Natural killer cell (primary cell): ENCODE results near the gene ZC3H7B. TPM values are rescaled to one million over a fixed set of nuclear protein-coding genes. Genes with fewer than 3 reads are reported as not detected.

Experiments
- ATAC-seq, 3 donors: fragments of 150-1000 bp in 2 of 3; fragments of 200-7000 bp in 1 of 3; cut with Tn5 transposase; 1 replicate in 1 of 3; 2 replicates in 2 of 3; pipeline ENCODE4 v1.10.0; 2021; ENCODE audit warnings: mild to moderate bottlenecking in 2 of 3, moderate library complexity in 2 of 3
- DNase-seq, 2 donors: peaks; one replicate each; pipeline versions ENCODE4 v3.0.0 to v3.0.0-alpha.2; 2013 to 2021; ENCODE audit warnings: mixed read lengths in 1 of 2
- H3K27ac ChIP-seq: one replicate; pipeline ENCODE4 v1.5.1; 2013; ENCODE audit warnings: mild to moderate bottlenecking, low read length
- H3K27me3 ChIP-seq: one replicate; pipeline ENCODE4 v1.6.1; 2013; ENCODE audit warnings: low read length; ENCODE audit not compliant: control insufficient read depth, insufficient read depth
- H3K36me3 ChIP-seq: one replicate; pipeline ENCODE4 v1.6.1; 2013; ENCODE audit warnings: low read length; ENCODE audit not compliant: control insufficient read depth, insufficient read depth
- H3K4me1 ChIP-seq: one replicate; pipeline ENCODE4 v1.6.1; 2013; ENCODE audit warnings: low read length; ENCODE audit not compliant: control insufficient read depth, insufficient read depth
- H3K4me3 ChIP-seq: one replicate; pipeline ENCODE4 v1.5.1; 2013; ENCODE audit warnings: low read length
- H3K9me3 ChIP-seq: one replicate; pipeline ENCODE4 v1.6.1; 2013; ENCODE audit warnings: low read length; ENCODE audit not compliant: control insufficient read depth, insufficient read depth
- H3K27ac Mint-ChIP-seq, 2 donors: one replicate each; pipeline ENCODE4 v1.8.0; 2022; ENCODE audit warnings: mild to moderate bottlenecking in 2 of 2, mixed read lengths in 2 of 2, moderate library complexity in 1 of 2
- H3K27me3 Mint-ChIP-seq, 2 donors: one replicate each; pipeline ENCODE4 v1.8.0; 2022; ENCODE audit warnings: low read depth in 2 of 2, mixed read lengths in 2 of 2
- H3K36me3 Mint-ChIP-seq: one replicate; pipeline ENCODE4 v1.8.0; 2022; ENCODE audit warnings: mixed read lengths
- H3K4me1 Mint-ChIP-seq, 2 donors: one replicate each; pipeline ENCODE4 v1.8.0; 2022; ENCODE audit warnings: mixed read lengths in 2 of 2
- H3K4me3 Mint-ChIP-seq: one replicate; pipeline ENCODE4 v1.8.0; 2022; ENCODE audit warnings: mild to moderate bottlenecking, moderate library complexity, mixed read lengths
- H3K9me3 Mint-ChIP-seq, 2 donors: one replicate each; pipeline ENCODE4 v1.8.0; 2022; ENCODE audit warnings: mixed read lengths in 2 of 2
- WGBS: methylation state at CpG from one replicate; pipeline ENCODE4 v1.1.7; 2013; ENCODE audit warnings: missing lambda C conversion rate; ENCODE audit not compliant: insufficient coverage; 5-methylcytosine and 5-hydroxymethylcytosine counted together
- intact Hi-C: fragments of 100-400 bp; cut with micrococcal nuclease; formaldehyde crosslinking; loops from one replicate; pipeline ENCODE4 v1.14.2; 2022
- total RNA-seq, 4 donors: library from RNA; stranded (reverse); fragments of 120-200 nt in 1 of 4; gene quantifications; one replicate each; pipeline versions ENCODE4 v1.2.3 to v1.2.4, GENCODE V29; 2013 to 2022
- TF ChIP-seq, protein P1 (sequence below): fragments of 200-600 bp; IDR thresholded peaks from one replicate; pipeline ENCODE4 v1.8.0; 2022; ENCODE audit warnings: antibody characterized with exemption

Gene ZC3H7B
- total RNA-seq, 3 donors from 2014 or later (not counting 1 experiment from before 2014, with no cell fraction given), result 33.9 to 40.3 (median 38.3) TPM

- 78% methylated on average over 2 of the region's 3 CpGs for WGBS
- H3K9me3 ChIP-seq, result no peaks in the 10 kb centered on the region
- H3K27ac ChIP-seq, result no peak overlapping the region
- H3K36me3 ChIP-seq, result no peaks in the 10 kb centered on the region
- intact Hi-C loops, result no loop called here
- TF ChIP-seq, protein P1, sequence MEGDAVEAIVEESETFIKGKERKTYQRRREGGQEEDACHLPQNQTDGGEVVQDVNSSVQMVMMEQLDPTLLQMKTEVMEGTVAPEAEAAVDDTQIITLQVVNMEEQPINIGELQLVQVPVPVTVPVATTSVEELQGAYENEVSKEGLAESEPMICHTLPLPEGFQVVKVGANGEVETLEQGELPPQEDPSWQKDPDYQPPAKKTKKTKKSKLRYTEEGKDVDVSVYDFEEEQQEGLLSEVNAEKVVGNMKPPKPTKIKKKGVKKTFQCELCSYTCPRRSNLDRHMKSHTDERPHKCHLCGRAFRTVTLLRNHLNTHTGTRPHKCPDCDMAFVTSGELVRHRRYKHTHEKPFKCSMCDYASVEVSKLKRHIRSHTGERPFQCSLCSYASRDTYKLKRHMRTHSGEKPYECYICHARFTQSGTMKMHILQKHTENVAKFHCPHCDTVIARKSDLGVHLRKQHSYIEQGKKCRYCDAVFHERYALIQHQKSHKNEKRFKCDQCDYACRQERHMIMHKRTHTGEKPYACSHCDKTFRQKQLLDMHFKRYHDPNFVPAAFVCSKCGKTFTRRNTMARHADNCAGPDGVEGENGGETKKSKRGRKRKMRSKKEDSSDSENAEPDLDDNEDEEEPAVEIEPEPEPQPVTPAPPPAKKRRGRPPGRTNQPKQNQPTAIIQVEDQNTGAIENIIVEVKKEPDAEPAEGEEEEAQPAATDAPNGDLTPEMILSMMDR, result no peak
- H3K4me3 ChIP-seq, result no peak overlapping the region
- H3K4me3 Mint-ChIP-seq, result no peak overlapping the region
- H3K27ac Mint-ChIP-seq, result no peak overlapping the region
- no peaks in the 10 kb centered on the region for H3K27me3 ChIP-seq
- no peaks in the 10 kb centered on the region for H3K36me3 Mint-ChIP-seq
- no peaks in the 10 kb centered on the region for H3K4me1 ChIP-seq
- ATAC-seq (no peak), DNase-seq (no peak)
- no peaks in the 10 kb centered on the region for H3K9me3 Mint-ChIP-seq
- H3K4me1 Mint-ChIP-seq, result no peaks in the 10 kb centered on the region
- H3K27me3 Mint-ChIP-seq, result peaks cover 7% of the 10 kb centered on the region in 2 donors
Observed at GRCh38 chr22:41369424-41369745, 68.1 kb downstream of the ZC3H7B start.

DNA sequence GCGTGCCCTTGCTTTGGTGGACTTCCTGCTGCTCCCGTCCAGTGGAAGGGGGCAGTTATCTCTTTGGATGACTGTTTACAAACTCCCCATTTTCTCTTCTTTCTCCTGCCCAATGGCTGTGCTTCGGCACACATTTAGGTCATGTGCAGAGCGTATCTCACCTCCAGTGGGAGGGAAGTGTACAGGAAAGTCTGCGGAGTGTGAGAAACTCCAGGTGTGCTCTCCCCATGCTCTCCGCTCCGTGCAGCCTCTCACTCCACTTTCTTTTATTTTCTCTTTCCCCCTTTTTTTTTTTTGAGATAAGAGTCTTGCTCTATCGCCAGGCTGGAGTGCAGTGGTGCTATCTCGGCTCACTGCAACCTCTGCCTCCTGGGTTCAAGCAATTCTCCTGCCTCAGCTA lies 68.5 kb downstream of the ZC3H7B start:
- ATAC-seq (no peak), DNase-seq (no peak)
- Mint-ChIP-seq H3K4me1 (no peaks in the 10 kb centered on the region), H3K4me3 (no peak overlapping the region), H3K27ac (no peak overlapping the region), H3K9me3 (no peaks in the 10 kb centered on the region), H3K27me3 (peaks cover 7% of the 10 kb centered on the region in 2 donors), H3K36me3 (no peaks in the 10 kb centered on the region)
- Histone ChIP-seq H3K36me3 (no peaks in the 10 kb centered on the region), H3K4me1 (no peaks in the 10 kb centered on the region), H3K4me3 (no peak overlapping the region), H3K9me3 (no peaks in the 10 kb centered on the region), H3K27me3 (no peaks in the 10 kb centered on the region), H3K27ac (no peak overlapping the region)
- WGBS, result 90% methylated on average over 9 of the region's 9 CpGs
- TF ChIP-seq, protein P1, result no peak
- intact Hi-C loops, result no loop called here

DNA sequence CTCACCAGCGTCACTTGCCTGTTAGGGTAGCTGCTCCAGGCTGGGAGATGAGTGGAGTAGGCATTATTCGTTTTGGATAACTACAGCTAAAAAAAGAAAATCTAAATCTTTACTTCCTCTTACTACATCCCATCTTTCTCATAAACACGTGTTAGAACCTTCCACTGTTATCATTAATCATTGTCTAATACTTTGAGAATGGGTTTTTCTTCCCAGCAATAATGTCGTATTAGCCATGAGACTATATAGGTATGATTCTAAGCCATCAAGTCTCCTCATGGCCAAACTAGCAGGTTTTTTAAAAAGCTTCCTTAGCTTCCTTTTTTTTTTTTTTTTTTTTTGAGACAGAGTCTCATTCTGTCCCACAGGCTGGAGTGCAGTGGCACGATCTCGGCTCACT lies 76.5 kb downstream of the ZC3H7B start:
- peaks cover 0 to 11% of the 10 kb centered on the region in 2 donors for H3K4me1 Mint-ChIP-seq

GRCh38 chr22:41380993-41381328 lies 79.6 kb downstream of the ZC3H7B start:
- peaks cover 20% of the 10 kb centered on the region for H3K4me1 ChIP-seq
- H3K27ac ChIP-seq, result peak overlapping the region; percentile 91
- peak; percentile 1 to 6 (median 4) for ATAC-seq
- H3K9me3 ChIP-seq, result no peaks in the 10 kb centered on the region
- H3K4me3 ChIP-seq, result peak overlapping the region; percentile 52
- TF ChIP-seq, protein P1, result no peak
- H3K27me3 ChIP-seq, result no peaks in the 10 kb centered on the region
- no peak for DNase-seq
- intact Hi-C loops, result loop anchor here (1.0 kb wide), 1 partner anchor 96 kb away; no protein-coding TSS in a partner anchor
- no peaks in the 10 kb centered on the region for H3K36me3 ChIP-seq
- WGBS, result 5% methylated on average over 21 of the region's 22 CpGs
- no peaks in the 10 kb centered on the region for H3K36me3 Mint-ChIP-seq
- H3K4me1 Mint-ChIP-seq, result peaks cover 0 to 13% of the 10 kb centered on the region in 2 donors
- H3K9me3 Mint-ChIP-seq, result no peaks in the 10 kb centered on the region
- H3K27ac Mint-ChIP-seq, result peak overlapping the region; percentile 94 to 98
- H3K4me3 Mint-ChIP-seq, result peak overlapping the region; percentile 94
- H3K27me3 Mint-ChIP-seq, result no peaks in the 10 kb centered on the region

More for the DNA sequence above, 76.5 kb downstream of the ZC3H7B start:
- H3K4me1 ChIP-seq, result peaks cover 17% of the 10 kb centered on the region
- WGBS, result 88% methylated on average over 3 of the region's 6 CpGs
- H3K36me3 Mint-ChIP-seq, result no peaks in the 10 kb centered on the region
- TF ChIP-seq, protein P1, result no peak
- no peaks in the 10 kb centered on the region for H3K9me3 ChIP-seq
- H3K27me3 ChIP-seq, result no peaks in the 10 kb centered on the region
- ATAC-seq (no peak), DNase-seq (no peak)
- H3K27ac Mint-ChIP-seq, result no peak overlapping the region
- H3K27ac ChIP-seq, result no peak overlapping the region
- H3K27me3 Mint-ChIP-seq, result no peaks in the 10 kb centered on the region
- no peak overlapping the region for H3K4me3 ChIP-seq
- no peaks in the 10 kb centered on the region for H3K9me3 Mint-ChIP-seq
- intact Hi-C loops, result no loop called here
- H3K4me3 Mint-ChIP-seq, result no peak overlapping the region
- H3K36me3 ChIP-seq, result no peaks in the 10 kb centered on the region
